Psoas muscle (tissue), 8 donors: Measurements from ENCODE around the gene RAB3GAP2. TPM values are rescaled to one million over a fixed set of nuclear protein-coding genes. Genes with fewer than 3 reads are reported as not detected.
"Not testable (repeated sequence)": the region's sequence is repeated elsewhere in the genome, so short reads cannot be mapped to it uniquely, and the experiment has no call there.

ENCODE experiments used
- ATAC-seq, 4 donors: fragments of 200-7000 bp; cut with Tn5 transposase; one replicate each; pipeline ENCODE4 v1.9.1; 2020; ENCODE audit warnings: moderate library complexity in 3 of 4, mild to moderate bottlenecking in 2 of 4
- DNase-seq, 2 donors: peaks; one replicate each; pipeline ENCODE4 v3.0.0-alpha.2; 2020
- H3K27ac ChIP-seq: fragments of 200-600 bp; one replicate; pipeline ENCODE4 v1.8.0; 2022
- H3K27me3 ChIP-seq, 3 donors: fragments of 200-600 bp in 1 of 3; one replicate each; pipeline versions ENCODE4 v1.6.1 to v1.8.0; 2013 to 2022; ENCODE audit warnings: low read length in 2 of 3, mild to moderate bottlenecking in 2 of 3, moderate library complexity in 1 of 3; ENCODE audit not compliant: insufficient read depth in 3 of 3
- H3K36me3 ChIP-seq, 2 donors: fragments of 200-600 bp in 1 of 2; one replicate each; pipeline versions ENCODE4 v1.6.1 to v1.8.0; 2013 to 2022; ENCODE audit warnings: low read depth in 1 of 2, mild to moderate bottlenecking in 1 of 2, moderate library complexity in 1 of 2; ENCODE audit not compliant: insufficient read depth in 1 of 2
- H3K4me1 ChIP-seq: fragments of 200-600 bp; one replicate; pipeline ENCODE4 v1.8.0; 2022
- H3K4me3 ChIP-seq: fragments of 200-600 bp; one replicate; pipeline ENCODE4 v1.8.0; 2022; ENCODE audit warnings: mild to moderate bottlenecking
- H3K9me3 ChIP-seq: fragments of 200-600 bp; one replicate; pipeline ENCODE4 v1.8.0; 2022
- WGBS, 3 donors: extraction: QIAGEN DNeasy Blood & Tissue Kit; methylation state at CpG; one replicate each; pipeline versions ENCODE4 v1.1.6 to v1.1.7; 2013; 5-methylcytosine and 5-hydroxymethylcytosine counted together
- intact Hi-C, 2 donors: fragments of 100-400 bp; cut with DNase I; formaldehyde crosslinking; loops; one replicate each; pipeline versions ENCODE4 v1.11.0 to v1.14.2; 2022
- polyA plus RNA-seq, 3 donors: library from polyadenylated mRNA; stranded (reverse); fragments of 200-250 nt; gene quantifications; one replicate each; pipeline ENCODE4 v1.2.3, GENCODE V29; 2013
- total RNA-seq, 4 donors: library from RNA; stranded (reverse); fragmentation: NEBNext Ultra II Directional in 2 of 4; extraction: Animal tissue kit (Norgen Biotek cat#: 25700) in 2 of 4; gene quantifications; one replicate each; pipeline versions ENCODE4 v1.2.1 to v1.2.4, GENCODE V29; 2021 to 2023
- TF ChIP-seq, protein P1 (sequence below): fragments of 200-600 bp; IDR thresholded peaks from one replicate; pipeline ENCODE4 v1.8.0; 2022; ENCODE audit warnings: antibody characterized with exemption
- donor health status: healthy with polysubstance abuse.
- donor health status: DM: no; HTN: no; CAD: no; lungs with moderate emphysema.
- donor health status: Bipolar disorder and iron deficiency.
- donor health status: healthy.
- donor health status: DM: yes; HTN: yes; CAD: no.
- donor health status: DM: no; HTN: no; CAD: no.
- donor health status: DM: no; HTN: no; CAD: no.
- donor health status: DM: yes; HTN: yes; CAD: no.

RAB3GAP2 gene
- total and polyA plus RNA-seq, 7 donors = 5.8 to 28.6 (median 18.6) TPM

DNA sequence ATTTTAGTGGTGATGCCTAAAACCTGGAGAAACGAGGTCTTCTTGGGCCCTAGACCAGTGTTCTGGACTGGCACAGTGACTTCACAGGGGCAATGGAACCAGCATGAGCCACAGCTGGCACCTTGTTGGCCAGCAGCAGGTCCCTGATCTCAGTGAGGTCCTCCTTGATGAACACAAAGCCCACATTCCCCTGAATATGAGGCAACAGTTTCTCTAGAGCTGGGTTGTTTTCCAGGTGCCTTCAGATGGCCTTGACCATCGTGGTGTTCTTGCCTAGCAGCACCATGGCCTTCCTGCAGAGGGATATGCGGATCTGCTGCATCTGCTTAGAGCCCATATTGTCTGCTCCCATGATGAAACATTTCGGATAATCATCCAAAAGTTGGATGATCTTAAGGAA, 44.9 kb upstream of the RAB3GAP2 start:
- ATAC-seq = no peak
- DNase-seq = no peak
- no peaks in the 10 kb centered on the region for H3K36me3 ChIP-seq
- TF ChIP-seq, protein P1, sequence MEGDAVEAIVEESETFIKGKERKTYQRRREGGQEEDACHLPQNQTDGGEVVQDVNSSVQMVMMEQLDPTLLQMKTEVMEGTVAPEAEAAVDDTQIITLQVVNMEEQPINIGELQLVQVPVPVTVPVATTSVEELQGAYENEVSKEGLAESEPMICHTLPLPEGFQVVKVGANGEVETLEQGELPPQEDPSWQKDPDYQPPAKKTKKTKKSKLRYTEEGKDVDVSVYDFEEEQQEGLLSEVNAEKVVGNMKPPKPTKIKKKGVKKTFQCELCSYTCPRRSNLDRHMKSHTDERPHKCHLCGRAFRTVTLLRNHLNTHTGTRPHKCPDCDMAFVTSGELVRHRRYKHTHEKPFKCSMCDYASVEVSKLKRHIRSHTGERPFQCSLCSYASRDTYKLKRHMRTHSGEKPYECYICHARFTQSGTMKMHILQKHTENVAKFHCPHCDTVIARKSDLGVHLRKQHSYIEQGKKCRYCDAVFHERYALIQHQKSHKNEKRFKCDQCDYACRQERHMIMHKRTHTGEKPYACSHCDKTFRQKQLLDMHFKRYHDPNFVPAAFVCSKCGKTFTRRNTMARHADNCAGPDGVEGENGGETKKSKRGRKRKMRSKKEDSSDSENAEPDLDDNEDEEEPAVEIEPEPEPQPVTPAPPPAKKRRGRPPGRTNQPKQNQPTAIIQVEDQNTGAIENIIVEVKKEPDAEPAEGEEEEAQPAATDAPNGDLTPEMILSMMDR = no peak
- no peak overlapping the region for H3K27ac ChIP-seq
- intact Hi-C loops = no loop called here
- H3K9me3 ChIP-seq = no peaks in the 10 kb centered on the region
- H3K4me3 ChIP-seq = no peak overlapping the region
- no peaks in the 10 kb centered on the region for H3K4me1 ChIP-seq
- no peaks in the 10 kb centered on the region for H3K27me3 ChIP-seq
- WGBS, 3 donors = 51 to 77% (median 65%) methylated on average over 4 of the region's 4 CpGs

DNA sequence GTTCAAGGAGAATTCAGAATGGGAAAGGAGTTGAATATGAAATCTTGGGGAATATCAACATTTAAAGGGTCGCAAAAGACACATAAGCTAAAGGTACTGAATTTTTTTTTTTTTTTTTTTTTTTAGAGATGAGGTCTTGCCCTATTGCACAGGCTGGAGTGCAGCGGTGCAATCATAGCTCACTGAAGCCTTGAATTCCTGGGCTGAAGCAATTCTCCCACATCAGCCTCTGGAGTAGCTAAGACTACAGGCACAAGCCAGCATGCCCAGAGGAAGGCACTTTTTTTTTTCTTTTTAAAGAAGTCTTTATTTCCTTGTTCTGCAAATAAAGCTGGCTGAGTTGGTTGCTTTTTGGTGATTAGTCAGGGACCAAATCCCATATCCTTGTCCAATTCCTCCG, 44.1 kb upstream of the RAB3GAP2 start:
- Histone ChIP-seq H3K36me3 (no peaks in the 10 kb centered on the region), H3K4me3 (no peak overlapping the region), H3K27me3 (no peaks in the 10 kb centered on the region), H3K4me1 (no peaks in the 10 kb centered on the region), H3K27ac (no peak overlapping the region), H3K9me3 (no peaks in the 10 kb centered on the region)
- DNase-seq (no peak), ATAC-seq (no peak)
- intact Hi-C loops = no loop called here
- TF ChIP-seq, protein P1 = no peak
- 76 to 77% (median 76%) methylated on average over 3 of the region's 3 CpGs for WGBS, 3 donors

DNA sequence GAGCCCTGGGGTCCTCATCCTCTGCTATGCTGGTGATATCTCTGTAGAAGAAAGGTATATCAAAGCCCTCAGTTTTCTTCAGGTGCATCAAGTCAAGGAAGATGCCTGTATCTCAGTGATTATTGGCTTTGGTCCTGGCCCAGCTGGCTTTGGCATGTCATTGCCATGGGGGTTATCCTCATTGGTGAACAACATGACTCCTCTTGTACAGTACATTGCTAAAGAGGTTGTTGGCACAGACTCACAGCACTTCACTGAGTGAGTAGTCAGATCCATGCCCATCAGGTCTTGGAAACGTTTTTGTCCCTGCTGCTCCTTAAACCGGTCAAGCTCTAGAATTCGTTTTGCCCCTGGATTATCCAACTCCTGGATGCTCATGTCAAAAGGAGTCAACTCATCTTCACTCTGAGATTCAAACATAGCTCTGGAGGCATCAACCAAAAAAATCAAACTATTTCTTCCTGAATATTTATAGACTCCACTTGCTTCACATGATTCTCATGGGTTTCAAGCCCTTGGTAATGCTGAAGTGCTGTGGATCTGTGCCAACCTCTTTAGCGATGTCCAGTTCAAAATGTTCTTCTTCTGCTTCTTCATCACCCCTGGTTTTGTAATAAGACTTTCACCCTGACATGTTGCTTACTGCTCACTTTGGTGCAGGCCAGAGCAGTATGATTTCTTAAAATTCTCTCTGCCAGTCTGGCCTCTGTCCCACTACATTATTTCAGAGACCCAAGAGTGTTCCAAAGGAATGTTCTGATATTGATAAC, 43.0 kb upstream of the RAB3GAP2 start:
- H3K9me3 ChIP-seq = no peaks in the 10 kb centered on the region
- H3K36me3 ChIP-seq = no peaks in the 10 kb centered on the region
- no peak overlapping the region for H3K4me3 ChIP-seq
- DNase-seq (no peak), ATAC-seq (no peak)
- H3K27ac ChIP-seq = no peak overlapping the region
- intact Hi-C loops = no loop called here
- no peaks in the 10 kb centered on the region for H3K4me1 ChIP-seq
- TF ChIP-seq, protein P1 = no peak
- WGBS, 3 donors = 46 to 65% (median 56%) methylated on average over 4 of the region's 4 CpGs
- H3K27me3 ChIP-seq = no peaks in the 10 kb centered on the region

DNA sequence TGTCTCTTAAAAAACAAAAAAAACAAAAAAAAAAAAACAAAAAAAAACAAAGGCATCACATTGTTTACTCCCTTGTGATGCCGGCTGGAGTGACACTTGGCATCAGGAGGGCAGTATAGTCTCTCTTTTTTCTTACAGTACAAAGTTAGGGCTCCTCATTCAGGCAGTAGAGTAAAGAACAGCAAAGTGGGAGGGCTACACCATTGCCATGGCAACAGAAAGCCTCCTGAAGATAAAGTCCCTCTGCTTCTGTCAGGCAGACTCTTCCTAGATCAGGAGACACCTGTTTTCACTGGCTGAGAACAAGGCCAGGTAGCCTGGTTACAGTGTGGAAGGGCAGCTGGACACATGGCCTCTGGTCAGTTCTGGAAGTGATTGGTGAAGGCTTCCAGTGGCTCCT, 41.3 kb upstream of the RAB3GAP2 start:
- H3K36me3 ChIP-seq = no peaks in the 10 kb centered on the region
- DNase-seq (no peak), ATAC-seq (no peak)
- WGBS, 3 donors = 48 to 78% (median 56%) methylated on average over 1 of the region's 1 CpG
- H3K9me3 ChIP-seq = no peaks in the 10 kb centered on the region
- TF ChIP-seq, protein P1 = no peak
- H3K27ac ChIP-seq = no peak overlapping the region
- intact Hi-C loops = no loop called here
- no peaks in the 10 kb centered on the region for H3K27me3 ChIP-seq
- H3K4me1 ChIP-seq = no peaks in the 10 kb centered on the region
- no peak overlapping the region for H3K4me3 ChIP-seq

DNA sequence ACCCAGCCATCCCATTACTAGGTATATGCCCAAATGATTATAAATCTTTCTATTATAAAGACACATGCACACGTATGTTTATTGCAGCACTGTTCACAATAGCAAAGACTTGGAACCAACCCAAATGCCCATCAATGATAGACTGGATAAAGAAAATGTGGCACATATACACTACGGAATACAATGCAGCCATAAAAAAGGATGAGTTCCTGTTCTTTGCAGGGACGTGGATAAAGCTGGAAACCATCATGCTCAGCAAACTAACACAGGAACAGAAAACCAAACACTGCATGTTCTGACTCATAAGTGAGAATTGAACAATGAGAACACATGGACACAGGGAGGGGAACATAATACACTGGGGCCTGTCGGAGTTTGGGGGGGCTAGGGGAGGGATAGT, 37.9 kb upstream of the RAB3GAP2 start:
- H3K27me3 ChIP-seq, H3K9me3 ChIP-seq, H3K27ac ChIP-seq, H3K4me1 ChIP-seq, ATAC-seq, H3K36me3 ChIP-seq, DNase-seq, H3K4me3 ChIP-seq, intact Hi-C loops: not testable (repeated sequence)
- 82 to 90% (median 83%) methylated on average over 4 of the region's 4 CpGs for WGBS, 3 donors
